Measurements from ENCODE around the gene EIF4E2. TPM values are rescaled to one million over a fixed set of nuclear protein-coding genes. Genes with fewer than 3 reads are reported as not detected.

Gene EIF4E2
- total RNA-seq, 6 experiments from 2014 or later = 79.7 to 89.7 (median 83.8) TPM

DNA sequence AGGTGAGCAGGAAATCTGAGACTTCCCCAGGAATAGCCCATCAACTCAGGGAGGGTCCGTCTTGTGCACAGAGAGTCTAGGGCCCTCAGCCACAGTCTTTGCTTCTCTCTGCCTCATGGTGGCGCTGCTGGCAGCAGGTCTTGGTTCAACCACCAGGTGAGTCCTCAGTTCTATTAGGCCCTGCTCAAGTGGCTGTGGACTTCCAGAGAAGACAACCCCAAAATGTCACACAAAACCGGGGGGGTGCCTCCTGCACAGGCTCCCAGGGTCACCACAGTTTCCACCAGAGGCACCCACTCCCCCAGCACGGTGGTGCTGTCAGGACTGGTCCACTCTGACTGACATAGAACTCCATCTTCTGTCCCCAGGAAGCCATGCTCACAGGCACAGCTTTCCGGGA lies 13.4 kb upstream of the EIF4E2 start:
- H3K27me3 Mint-ChIP-seq (ENCODE audit: insufficient read depth) = peaks cover 48% of the 10 kb centered on the region
- peaks cover 7% of the 10 kb centered on the region; the same call in 1 of the 2 replicates for H3K36me3 Mint-ChIP-seq (ENCODE audit: low read depth)
- TF ChIP-seq, protein P1, sequence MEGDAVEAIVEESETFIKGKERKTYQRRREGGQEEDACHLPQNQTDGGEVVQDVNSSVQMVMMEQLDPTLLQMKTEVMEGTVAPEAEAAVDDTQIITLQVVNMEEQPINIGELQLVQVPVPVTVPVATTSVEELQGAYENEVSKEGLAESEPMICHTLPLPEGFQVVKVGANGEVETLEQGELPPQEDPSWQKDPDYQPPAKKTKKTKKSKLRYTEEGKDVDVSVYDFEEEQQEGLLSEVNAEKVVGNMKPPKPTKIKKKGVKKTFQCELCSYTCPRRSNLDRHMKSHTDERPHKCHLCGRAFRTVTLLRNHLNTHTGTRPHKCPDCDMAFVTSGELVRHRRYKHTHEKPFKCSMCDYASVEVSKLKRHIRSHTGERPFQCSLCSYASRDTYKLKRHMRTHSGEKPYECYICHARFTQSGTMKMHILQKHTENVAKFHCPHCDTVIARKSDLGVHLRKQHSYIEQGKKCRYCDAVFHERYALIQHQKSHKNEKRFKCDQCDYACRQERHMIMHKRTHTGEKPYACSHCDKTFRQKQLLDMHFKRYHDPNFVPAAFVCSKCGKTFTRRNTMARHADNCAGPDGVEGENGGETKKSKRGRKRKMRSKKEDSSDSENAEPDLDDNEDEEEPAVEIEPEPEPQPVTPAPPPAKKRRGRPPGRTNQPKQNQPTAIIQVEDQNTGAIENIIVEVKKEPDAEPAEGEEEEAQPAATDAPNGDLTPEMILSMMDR (IDR thresholded peaks at IDR 0.05) = peak; percentile 63
- H3K27ac Mint-ChIP-seq = no peak overlapping the region
- H3K4me3 Mint-ChIP-seq = no peak overlapping the region
- no peak for DNase-seq
- H3K9me3 Mint-ChIP-seq = peaks cover 10% of the 10 kb centered on the region; the same call in 1 of the 2 replicates
- H3K4me1 Mint-ChIP-seq (ENCODE audit: low read depth) = no peaks in the 10 kb centered on the region

DNA sequence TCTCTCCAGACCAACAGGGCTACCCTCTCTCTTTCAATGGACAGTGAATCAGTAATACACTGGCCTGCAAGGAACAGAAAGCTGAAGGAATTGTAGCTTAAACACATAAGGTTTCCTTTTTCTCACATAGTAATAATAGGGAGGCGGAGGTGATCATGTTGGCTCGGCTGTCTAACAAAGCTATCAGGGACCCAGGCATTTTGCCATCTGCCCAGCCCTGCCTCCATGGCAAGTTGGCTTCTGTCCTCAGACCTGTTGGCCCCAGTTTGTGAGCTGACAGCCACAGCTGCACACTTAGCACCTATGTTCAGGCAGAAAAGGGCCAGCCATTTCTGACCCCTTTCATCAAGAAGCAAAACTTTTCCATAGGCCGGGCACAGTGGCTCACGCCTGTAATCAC lies 13.0 kb upstream of the EIF4E2 start:
- H3K27me3 Mint-ChIP-seq (ENCODE audit: insufficient read depth) = peaks cover 50% of the 10 kb centered on the region
- peaks cover 7% of the 10 kb centered on the region; the same call in 1 of the 2 replicates for H3K36me3 Mint-ChIP-seq (ENCODE audit: low read depth)

DNA sequence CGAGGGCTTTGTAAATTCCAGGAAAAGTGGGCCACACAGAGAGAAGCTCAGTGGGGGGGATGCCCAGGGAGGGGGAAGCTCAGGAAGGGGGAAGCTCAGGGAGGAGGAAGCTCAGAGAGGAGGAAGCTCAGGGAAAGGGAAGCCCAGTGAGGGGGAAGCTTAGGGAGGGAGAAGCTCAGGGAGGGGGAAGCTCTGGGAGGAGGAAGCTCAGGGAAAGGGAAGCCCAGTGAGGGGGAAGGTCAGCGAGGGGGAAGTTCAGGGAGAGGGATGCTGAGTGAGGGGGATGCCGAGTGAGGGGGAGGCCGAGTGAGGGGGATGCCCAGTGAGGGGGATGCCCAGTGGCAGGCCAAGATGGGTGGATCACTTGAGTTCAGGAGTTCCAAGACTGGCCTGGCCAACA lies 11.8 kb upstream of the EIF4E2 start:
- Mint-ChIP-seq H3K27me3 (ENCODE audit: insufficient read depth) (peaks cover 48% of the 10 kb centered on the region), H3K4me3 (no peak overlapping the region), H3K27ac (no peak overlapping the region), H3K4me1 (ENCODE audit: low read depth) (no peaks in the 10 kb centered on the region), H3K9me3 (peaks cover 10% of the 10 kb centered on the region; the same call in 1 of the 2 replicates), H3K36me3 (ENCODE audit: low read depth) (peaks cover 7% of the 10 kb centered on the region; the same call in 1 of the 2 replicates)
- DNase-seq = no peak
- TF ChIP-seq, protein P1 (IDR thresholded peaks at IDR 0.05) = no peak

More for the DNA sequence above, 13.0 kb upstream of the EIF4E2 start:
- TF ChIP-seq, protein P1 (IDR thresholded peaks at IDR 0.05) = no peak
- no peaks in the 10 kb centered on the region for H3K4me1 Mint-ChIP-seq (ENCODE audit: low read depth)
- DNase-seq = no peak
- no peak overlapping the region for H3K27ac Mint-ChIP-seq
- no peak overlapping the region for H3K4me3 Mint-ChIP-seq
- peaks cover 10% of the 10 kb centered on the region; the same call in 1 of the 2 replicates for H3K9me3 Mint-ChIP-seq

DNA sequence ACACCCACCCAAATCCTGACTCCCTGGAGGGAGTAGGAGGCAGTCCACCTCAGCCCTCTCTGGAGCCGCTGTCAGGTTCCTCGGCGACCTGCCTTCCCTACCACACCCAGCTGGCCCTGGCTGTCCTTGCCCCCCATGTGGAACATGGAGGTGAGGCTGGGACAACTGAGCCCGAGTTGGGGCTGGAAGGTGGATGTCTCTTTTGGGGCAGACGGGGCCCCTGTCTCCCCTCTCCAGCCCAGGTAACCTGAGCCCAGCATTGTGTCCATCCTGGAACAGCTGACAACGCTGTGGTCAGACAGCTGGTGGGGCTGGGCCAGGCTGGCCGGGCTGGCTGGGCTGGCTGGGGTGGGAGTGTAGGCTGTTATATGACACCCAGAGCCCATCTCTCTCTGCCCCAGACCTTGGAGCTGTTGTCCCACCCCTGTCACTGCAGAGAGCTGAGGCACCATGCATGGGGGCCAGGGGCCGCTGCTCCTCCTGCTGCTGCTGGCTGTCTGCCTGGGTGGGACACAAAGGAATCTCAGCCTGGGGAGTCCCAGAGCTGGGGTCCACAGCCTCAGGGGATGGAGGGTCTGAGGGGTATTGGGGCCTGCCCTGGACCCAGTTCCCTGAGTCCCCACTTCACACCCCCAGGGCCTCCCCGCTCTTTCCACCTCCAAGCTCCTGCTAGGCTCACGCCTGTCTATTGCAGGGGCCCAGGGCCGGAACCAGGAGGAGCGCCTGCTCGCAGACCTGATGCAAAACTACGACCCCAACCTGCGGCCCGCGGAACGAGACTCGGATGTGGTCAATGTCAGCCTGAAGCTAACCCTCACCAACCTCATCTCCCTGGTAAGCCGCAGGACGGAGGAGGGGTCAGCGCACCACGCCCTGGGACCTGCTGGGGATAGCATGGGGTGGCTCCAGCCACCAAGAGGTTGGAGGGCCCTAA lies 10.9 kb upstream of the EIF4E2 start, which contains the start of gene CHRNG:
CHRNG (plus strand) TSS at position 395 of the 934 bp plus-strand sequence; CDS start at position 451, 56 bp downstream.
- no peak within 1 kb of the TSS for H3K4me3 Mint-ChIP-seq
- H3K36me3 Mint-ChIP-seq (ENCODE audit: low read depth) = peaks cover 7% of the 10 kb centered on the region; the same call in 1 of the 2 replicates
- no peak for DNase-seq
- no peaks in the 10 kb centered on the region for H3K4me1 Mint-ChIP-seq (ENCODE audit: low read depth)
- no peak within 1 kb of the TSS for H3K27ac Mint-ChIP-seq
- H3K9me3 Mint-ChIP-seq = peaks cover 10% of the 10 kb centered on the region; the same call in 1 of the 2 replicates
- H3K27me3 Mint-ChIP-seq (ENCODE audit: insufficient read depth) = peaks cover 40% of the 10 kb centered on the region
- TF ChIP-seq, protein P1 (IDR thresholded peaks at IDR 0.05) = no peak

DNA sequence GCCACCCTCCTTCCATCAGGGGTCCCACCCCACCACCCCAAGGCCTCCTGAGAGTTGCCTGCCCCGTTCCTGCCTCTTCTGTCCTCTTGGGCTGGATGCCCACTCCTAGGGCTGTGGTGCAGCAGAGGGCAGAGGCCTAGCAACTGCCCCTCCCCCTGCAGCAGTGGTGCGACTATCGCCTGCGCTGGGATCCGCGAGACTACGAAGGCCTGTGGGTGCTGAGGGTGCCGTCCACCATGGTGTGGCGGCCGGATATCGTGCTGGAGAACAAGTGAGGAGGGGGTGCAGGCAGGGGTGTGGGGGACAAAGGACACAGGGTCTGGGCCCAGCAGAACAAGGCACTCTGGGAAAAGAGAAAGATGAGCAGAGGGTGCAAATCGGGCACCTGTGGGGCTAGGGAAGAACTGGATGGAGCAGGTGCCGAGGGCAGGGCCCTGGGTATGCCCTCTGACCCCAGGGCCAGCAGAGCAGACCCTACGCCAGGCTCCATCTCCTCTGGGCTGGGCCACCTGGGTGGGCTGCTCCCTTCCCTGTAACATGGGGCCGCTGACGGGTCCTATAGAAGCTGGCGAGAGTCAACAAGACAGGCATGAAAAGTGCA lies 9.9 kb upstream of the EIF4E2 start:
- H3K27ac Mint-ChIP-seq = no peak overlapping the region
- H3K4me1 Mint-ChIP-seq (ENCODE audit: low read depth) = no peaks in the 10 kb centered on the region
- H3K4me3 Mint-ChIP-seq = no peak overlapping the region

More for the DNA sequence above, 9.9 kb upstream of the EIF4E2 start:
- Mint-ChIP-seq H3K9me3 (peaks cover 10% of the 10 kb centered on the region; the same call in 1 of the 2 replicates), H3K27me3 (ENCODE audit: insufficient read depth) (peaks cover 40% of the 10 kb centered on the region), H3K36me3 (ENCODE audit: low read depth) (peaks cover 7% of the 10 kb centered on the region; the same call in 1 of the 2 replicates)
- DNase-seq = no peak
- TF ChIP-seq, protein P1 (IDR thresholded peaks at IDR 0.05) = no peak

All from HFFc6 (cell line).